ENCODE measurements around the gene PAGR1.
"Not testable (repeated sequence)": the region's sequence is repeated elsewhere in the genome, so short reads cannot be mapped to it uniquely, and the experiment has no call there.

PAGR1 gene

DNA sequence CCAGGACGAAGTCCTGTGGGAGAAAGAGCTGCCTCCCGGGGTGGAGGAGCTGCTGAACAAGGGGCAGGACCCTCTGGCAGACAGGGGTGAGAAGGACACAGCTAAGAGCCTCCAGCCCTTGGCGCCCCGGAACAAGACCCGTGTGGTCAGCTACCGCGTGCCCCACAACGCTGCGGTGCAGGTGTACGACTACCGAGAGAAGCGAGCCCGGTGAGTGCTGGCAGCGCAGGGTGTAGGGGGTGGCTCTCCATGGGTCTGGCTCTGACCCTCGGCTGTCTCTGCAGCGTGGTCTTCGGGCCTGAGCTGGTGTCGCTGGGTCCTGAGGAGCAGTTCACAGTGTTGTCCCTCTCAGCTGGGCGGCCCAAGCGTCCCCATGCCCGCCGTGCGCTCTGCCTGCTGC is 25.7 kb downstream of the PAGR1 start:
- no peak for DNase-seq

DNA sequence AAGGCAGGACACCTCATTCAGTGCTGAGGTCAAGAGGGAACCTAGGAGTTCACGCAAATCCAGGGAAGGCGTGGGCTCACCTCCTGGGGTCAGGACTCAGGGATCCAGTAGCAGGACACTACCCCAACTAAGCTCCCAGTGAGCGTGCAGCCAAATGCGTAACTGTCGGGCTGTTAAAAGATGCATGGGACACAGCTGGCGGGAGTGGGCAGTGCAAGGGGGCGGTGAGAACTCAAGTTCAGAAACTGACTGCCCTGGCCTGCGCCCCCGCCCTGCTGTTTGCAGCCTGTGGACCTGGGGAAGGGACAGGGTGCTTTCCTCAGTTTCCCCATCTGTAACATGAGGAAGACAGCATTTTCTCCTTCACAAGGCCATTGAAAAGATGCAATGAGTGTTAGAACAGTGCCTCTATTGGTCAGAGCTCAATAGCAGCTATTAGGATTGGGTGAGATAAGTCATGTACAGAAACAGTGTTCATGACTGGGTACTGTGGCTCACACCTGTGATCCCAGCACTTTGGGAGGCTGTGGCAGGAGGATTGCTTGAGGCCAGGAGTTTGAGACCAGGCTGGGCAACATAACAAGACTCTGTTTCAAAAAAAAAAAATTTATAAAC is 26.9 kb downstream of the PAGR1 start:
- no peak for DNase-seq

DNA sequence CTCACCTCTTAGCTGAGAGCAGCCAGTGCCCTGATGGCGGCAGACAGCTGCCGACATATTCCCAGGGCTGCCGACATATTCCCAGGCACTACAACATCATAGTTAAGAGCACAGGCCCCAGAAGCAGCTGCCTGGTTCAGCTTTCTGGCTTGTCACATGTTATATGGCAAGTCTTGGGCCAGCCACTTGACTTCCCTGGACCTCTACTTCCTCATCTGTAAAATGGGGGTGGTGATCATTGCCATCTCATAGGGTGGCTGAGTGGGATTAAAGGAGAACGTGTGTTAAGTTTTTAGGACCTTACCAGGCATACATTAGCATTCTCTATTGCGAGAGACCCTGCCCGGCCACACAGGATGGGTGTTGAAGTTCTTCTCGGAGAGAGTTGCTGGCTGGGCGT is 28.0 kb downstream of the PAGR1 start:
- DNase-seq: no peak

DNA sequence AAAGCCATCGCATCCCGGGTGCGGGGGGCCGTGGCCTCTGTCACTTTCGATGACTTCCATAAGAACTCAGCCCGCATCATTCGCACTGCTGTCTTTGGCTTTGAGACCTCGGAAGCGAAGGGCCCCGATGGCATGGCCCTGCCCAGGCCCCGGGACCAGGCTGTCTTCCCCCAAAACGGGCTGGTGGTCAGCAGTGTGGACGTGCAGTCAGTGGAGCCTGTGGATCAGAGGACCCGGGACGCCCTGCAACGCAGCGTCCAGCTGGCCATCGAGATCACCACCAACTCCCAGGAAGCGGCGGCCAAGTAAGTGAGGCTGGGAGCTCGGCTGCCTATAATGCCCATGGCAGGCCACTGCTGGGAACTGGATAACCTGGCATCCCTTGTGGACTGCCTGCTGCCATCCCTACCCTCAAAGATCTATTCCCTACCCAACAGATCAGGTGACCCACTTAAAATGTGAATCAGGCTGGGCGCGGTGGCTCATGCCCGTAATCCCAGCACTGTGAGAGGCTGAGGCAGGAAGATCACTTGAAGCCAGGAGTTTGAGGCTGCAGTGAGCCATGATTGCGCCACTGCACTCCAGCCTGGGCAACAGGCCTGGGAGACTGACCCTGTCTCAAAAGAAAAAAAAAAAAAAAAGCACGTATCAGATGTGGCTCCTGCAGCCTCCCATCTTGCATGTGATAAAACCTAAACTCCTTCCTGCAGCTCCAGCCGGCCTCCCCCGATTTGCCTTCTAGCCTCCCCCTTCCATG is 28.8 kb downstream of the PAGR1 start:
- DNase-seq: no peak

DNA sequence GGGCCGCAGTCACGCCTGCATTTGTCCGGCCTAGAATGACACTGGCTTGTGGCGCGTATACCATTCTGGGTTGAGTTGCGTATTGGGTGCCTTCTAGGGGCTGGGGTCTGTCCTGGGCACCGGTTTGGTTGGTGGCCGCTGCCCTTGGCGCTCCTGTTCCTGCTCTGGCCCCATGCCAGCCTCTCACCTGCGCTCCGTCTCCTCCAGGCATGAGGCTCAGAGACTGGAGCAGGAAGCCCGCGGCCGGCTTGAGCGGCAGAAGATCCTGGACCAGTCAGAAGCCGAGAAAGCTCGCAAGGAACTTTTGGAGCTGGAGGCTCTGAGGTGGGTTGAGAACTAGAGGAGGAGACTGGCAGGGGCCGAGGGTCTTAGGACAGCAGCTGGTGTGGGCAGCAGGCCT is 29.7 kb downstream of the PAGR1 start:
- DNase-seq: no peak

DNA sequence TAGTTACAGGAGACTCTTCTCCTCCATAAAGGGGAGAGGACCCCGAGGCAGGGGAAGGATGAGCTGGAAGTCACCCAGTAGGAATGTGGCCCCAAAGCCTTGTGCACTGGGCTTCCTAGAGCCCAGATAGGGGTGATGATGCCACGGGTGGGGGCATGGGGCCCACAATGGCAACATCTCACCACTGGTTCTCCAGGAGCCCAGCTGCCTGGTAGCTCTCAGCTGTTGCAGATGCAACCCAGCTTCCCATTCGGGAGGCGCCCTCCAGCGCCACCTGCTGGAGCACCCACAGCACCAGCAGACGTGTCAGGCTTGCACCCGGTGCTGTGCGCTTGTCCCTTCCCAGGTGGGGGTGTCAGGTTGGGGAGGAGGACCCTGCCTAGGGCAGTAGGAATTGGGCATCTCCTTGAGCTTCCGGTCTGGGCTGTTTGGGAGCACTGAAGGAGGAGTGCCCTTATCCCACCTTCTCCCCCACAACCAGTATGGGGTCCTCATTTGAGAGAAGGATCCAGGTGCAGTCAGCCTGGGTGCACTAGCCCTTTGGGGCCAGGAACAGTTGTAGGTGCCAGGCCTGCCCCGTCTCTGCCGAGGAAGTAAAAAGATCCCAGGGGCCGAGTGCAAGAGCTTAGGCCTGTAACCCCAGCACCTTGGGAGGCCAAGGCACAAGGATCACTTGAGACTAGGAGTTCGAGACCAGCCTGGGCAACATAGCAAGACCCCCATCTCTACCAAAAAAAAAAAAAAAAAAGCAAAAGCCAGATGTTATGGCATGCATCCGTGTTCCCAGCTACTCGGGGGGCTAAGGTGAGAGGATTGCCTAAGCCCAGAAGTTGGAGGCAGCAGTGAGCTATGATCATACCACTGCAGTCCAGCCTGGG is 32.7 kb downstream of the PAGR1 start:
- DNase-seq: peak; percentile 83

DNA sequence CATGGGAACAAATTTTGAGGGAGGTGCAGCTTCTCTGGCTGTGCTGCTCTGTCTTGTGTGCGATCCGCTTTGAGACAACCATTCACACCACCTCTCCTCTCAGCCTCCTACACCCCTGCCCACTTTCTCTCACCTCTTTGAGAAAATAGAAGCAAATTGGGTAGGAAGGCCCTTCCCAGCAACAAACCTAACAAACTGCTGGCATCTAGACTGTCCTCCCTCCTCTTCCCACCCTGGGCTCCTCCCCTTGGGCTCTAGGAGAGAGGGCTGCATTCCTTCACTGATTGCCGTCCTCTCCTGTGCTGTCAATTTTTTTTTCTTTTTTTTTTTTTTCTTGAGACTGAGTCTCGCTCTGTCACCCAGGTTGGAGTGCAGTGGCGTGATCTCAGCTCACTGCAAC is 33.6 kb downstream of the PAGR1 start:
- DNase-seq: no peak

DNA sequence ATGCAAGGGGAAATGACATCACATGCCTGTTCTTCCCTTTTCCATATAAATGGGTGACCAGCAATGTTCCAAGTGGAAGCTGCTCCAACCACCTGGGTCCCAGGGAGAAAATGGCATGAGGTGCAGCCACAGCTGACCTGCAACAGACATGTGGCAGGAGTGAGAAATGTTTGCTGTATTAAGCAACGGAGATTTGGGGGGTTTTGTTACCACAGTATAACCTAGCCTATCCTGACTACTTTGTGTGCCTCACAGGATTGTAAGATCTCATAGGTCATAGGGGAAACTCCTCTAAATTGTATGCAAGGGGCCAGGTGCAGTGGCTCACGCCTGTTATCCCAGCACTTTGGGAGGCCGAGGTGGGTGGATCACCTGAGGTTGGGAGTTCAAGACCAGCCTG is 35.0 kb downstream of the PAGR1 start:
- no peak for DNase-seq

DNA sequence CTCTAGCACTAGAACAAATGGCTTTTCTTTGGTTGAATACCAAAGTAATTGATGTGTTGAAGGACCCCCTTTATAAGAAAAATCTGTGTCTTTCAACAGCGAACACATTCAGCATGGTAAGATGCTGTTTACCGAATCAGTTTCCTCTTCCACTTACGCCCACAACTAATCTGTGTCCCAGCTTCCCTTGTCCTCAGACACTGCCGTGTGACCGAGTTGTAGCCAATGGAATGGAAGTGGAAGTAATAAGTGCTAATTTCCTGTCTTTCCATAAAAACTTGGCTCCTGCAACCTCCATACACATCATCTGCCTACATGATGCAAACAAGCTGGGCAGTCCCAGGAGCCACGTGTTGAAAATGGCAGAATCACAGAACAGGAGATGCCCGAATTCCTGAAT is 36.7 kb downstream of the PAGR1 start:
- no peak for DNase-seq

DNA sequence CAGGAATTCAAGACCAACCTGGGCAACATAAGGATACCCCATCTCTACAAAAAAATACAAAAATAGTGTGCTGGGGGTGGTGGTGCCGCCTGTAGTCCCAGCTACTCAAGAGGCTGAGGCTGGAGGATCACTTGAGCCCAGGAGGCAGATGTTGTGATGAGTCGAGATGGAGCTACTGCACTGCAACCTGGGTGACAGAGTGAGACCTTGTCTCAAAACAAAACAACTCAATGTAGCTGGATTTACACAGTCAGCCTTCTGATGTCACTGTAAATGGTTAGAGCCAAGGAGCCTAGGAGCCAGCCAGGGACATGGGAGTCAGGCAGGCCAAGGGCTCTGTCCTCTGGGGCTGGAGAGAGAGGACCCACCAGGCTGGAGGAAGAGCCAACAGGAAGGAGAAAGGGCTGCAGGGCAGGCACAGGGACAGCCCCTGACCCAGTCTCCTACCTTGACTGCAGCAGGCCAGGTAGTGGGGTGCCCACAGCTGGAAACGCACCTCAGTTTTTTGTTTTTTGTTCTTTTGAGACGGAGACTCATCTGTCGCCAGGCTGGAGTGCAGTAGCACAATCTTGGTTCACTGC is 38.7 kb downstream of the PAGR1 start:
- no peak for DNase-seq

DNA sequence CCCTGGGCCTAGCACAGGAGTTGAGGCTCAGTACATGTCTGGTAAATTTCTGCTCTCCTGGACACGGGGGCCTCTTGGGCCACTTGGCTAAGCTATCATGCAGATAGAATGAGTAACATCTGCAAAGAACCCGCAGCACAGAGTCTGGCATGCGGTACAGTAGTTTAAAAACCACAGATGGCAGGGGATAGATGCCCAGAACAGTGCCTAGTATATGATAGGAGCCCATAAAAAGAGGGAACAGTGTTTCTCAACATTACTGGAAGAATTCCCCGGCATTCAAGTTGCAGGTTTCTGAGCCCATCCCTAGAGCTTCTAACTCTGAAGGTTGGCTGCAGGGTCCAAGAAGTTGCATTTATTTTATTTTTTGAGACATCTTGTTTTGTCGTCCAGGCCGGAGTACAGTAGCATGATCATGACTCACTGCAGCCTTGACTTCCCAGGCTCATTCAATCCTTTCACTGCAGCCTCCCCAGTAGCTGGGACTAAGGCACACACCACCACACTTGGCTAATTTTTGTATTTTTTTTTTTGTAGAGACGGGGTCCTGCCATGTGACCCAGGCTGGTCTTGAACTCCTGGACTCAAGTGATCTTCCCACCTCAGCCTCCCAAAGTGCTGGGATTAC is 41.3 kb downstream of the PAGR1 start:
- DNase-seq: no peak

DNA sequence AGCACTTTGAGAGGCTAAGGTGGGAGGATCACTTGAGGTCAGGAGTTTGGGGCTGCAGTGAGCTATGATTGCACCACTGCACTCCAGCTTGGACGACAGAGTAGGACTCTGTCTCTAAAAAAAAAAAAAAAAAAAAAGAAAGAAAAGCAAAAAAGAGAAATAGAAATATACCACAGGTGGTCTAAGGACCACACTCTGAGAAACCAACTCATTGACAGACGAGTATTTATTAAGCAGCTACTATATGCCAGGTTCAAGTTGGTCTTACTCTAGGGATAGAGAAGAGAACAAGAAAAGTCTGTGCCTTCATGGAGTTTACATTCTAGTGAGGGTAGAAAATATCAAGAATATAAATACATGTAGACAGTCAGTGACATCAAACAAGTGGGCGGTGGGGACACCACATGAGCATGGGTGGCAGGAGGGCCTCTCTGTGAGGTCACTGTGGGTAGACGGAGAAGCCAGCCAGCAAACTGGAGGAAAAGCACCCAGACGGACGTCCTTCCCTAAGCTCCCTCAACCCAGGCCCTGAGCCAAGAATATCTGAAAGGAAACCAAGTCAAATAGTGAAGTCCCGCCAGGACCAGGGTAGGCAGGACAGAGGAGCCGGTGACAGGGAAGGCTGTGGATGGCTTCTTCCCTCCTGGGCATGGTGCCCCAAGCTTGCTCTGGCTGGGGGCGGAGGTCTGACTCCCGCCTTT is 42.3 kb downstream of the PAGR1 start:
- DNase-seq: no peak

DNA sequence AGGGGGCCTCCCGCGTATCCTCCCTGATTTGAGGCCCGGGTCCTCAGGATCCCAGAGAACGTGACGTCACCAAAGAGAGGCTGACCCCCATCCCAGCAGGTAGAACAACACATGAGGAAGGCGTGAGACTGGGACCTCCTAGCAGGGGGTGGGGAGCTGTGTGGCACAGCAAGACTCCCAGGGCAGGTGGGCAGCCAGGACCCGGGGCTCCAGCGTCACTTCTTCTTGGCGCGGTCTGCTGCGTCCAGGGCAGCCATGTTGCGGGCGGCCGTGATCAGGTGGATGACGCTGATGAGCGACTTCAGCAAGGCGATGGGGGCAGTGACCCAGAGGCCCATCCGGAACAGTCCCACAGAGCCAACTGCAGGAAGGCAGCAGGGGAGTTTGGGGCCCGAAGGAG is 43.0 kb downstream of the PAGR1 start:
- DNase-seq: no peak

DNA sequence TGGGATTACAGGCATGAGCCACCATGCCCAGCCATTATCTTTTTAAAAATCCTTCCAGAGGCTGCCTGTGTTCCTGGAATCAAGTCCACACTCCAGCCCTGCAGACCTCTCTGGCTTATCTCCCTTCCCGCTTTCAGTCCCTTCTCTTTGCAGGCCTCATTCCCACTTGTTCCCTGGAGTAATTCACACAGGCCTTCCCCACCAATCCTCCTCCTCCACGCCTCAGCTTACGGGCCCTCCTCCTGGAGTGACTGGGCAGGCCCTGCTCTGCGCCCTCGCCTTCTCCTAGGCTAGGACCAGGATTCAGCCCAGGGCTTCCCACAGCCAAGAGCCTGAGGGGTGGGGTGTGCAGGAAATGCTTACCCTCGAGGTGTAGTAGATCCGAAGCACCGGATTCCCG is 44.3 kb downstream of the PAGR1 start:
- DNase-seq: no peak

DNA sequence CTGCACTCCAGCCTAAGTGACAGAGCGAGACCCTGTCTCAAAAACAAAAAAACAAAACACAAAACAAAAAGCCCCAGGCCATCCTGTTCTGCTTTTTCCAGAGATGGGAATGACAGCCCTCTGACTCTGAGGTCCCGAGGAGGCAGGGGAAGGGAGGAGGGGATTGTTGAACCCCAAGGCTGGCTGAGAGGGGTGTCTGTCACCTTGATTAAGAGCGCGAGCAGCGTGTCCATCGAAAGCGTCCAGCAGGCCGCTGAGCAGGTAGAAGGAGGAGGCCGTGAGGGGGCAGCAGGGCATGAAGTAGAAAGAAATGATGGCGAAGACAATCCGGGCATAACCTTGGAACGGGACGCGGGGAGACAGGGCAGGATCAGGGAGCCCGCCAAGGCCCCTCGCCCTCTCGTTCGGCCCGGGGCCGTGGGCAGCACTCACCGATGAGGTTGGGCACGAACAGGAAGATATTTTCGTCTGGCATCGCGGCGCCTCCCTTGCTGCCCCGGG is 46.5 kb downstream of the PAGR1 start:
- DNase-seq: no peak

DNA sequence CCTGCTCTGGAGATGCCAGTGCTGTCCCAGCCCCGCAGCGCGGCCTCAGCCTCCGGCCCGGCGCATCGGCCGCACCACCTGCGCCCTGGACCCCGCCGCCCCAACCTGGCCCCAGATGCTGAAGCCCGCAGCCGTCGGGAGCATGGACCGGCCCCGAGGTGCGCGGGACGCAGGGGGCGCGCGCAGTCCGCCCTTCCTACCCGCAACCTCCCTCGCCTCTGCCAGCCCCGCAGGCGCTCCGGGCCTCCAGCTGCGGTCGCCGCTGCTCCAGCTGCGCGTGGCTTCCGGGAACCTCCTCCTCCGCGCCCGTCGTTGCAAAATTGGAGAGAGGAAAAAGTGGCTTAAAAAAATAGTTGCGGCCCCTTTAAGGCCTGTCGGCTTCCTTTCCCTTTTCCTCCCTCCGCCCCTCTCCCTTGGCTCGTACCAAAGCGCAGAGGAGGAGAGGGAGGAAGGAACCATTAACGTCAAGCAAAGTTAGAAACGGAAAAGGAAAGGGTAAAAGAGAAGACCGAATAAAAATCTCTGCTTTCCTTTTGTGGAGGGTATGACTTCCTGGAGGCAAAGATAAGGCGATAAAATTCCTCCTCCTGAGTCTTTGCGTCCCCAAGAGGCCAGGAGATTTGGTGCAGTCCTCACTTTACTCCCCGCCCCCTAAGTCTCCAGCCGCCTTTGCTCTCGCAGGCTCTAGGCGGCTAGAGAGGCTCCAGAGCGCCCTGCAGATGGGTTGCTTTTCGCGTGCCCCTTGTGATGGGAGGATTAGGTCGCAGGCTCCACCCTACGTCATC is 47.1 kb downstream of the PAGR1 start, which contains the start of gene CDIPT:
Gene CDIPT, minus strand, starts transcription at position 343 of the 785 bp plus-strand sequence. CDS start 369 bp downstream, outside the sequence.
- DNase-seq: peak; percentile 96

DNA sequence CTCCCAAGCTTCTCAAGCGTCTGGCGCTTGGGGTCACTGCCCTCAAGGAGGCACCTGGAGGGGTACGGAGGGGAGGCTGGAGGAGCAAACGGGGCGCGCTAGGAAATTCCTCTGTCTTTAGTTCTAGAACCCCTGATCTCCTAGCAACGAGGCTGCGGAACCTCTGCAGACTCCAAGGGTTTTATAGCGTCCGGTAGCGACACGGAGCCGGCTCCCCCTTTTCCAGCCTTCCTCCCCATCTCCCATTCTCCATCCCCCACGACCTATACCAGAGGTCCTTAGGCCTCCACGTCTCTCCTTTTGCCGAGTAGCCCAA is 47.7 kb downstream of the PAGR1 start:
- DNase-seq: no peak

DNA sequence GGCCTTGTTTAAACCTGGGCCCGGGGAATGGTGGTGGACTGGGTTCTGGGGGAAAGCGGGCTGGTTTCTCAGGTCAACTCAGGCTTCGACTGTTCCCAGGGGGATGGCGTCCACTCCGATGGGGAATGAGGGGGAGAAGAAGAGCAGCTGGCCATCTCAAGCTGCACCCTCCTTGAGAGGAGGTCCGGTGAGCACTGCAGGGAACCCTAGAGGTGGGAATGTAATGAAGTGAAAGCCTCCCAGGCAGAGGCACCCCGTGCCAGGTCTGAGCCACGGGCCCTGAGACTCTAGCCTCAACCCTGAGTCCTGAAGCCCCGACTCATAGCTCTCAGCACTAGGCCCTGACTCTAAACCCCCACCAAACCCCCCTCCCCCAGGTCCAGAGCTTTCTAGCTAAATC is 48.3 kb downstream of the PAGR1 start:
- DNase-seq: no peak

DNA sequence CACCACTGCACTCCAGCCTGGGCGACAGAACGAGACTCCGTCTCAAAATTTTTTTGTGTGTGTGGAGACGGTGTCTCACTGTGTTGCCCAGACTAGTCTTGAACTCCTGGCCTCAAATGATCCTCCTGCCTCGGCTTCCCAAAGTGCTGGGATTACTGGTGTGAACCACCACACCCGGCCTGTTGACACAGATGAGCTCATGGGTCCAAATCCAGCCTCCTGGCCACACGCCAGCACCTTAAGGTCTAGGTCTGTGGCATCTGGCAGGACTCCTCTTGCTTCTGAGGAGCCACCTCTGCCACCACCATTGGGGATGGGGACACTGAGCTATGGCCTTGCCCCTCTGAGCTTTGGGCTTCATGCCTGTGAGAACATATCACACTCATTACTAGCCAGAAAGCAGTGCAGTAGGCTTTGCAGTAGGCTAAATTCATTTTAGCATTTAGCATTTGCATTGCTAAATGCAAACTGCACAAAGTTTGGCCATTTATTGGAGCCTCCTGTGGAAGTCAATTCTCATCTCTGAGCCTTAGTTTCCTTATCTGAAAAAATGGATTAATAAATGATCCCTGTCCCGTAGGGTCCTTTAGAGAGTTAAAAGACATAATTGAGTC is 52.6 kb downstream of the PAGR1 start:
- DNase-seq: no peak

DNA sequence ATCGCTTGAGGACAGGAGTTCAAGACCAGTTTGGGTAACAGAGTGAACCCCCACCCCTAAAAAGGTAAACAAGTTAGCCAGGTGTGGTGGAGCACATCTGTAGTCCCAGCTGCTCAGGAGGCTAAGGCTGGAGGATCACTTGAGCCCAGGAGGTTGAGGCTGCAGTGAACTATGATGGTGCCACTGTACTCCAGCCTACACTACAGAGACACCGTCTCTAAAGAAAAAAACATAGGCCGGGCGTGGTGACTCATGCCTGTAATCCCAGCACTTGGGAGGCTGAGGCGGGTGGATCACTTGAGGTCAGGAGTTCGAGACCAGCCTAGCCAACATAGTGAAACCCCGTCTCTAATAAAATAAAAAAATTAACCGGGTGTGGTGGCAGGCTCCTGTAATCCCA is 53.1 kb downstream of the PAGR1 start:
- DNase-seq: not testable (repeated sequence)

All from CD4-positive, alpha-beta T cell treated with Interleukin-12 subunit alpha and Interleukin-12 subunit beta, for 1 hour (primary cell).